LoVo (cell line): ENCODE results near the gene NEURL3.
"Not testable (repeated sequence)": the region's sequence is repeated elsewhere in the genome, so short reads cannot be mapped to it uniquely, and the experiment has no call there.

Source experiments
- DNase-seq: peaks from one replicate; pipeline ENCODE4 v3.0.0-alpha.2; 2016; ENCODE audit warnings: low spot score

NEURL3 gene

GRCh38 chr2:96506907-96507240, 1.7 kb upstream of the NEURL3 start:
- DNase-seq = no peak

GRCh38 chr2:96506016-96506906, 1.1 kb upstream of the NEURL3 start:
- no peak for DNase-seq

GRCh38 chr2:96503637-96504243, 1.4 kb downstream of the NEURL3 start:
- DNase-seq = no peak

- DNase-seq = no peak
These were observed 2.1 kb downstream of the NEURL3 start for GRCh38 chr2:96502891-96503636.

GRCh38 chr2:96501886-96502810, 3.0 kb downstream of the NEURL3 start:
- DNase-seq = no peak

- DNase-seq = no peak
These were observed 3.7 kb downstream of the NEURL3 start for GRCh38 chr2:96501471-96501874.

- no peak for DNase-seq
These were observed 4.6 kb downstream of the NEURL3 start for GRCh38 chr2:96500385-96501066.

GRCh38 chr2:96499061-96499960, 5.8 kb downstream of the NEURL3 start:
- no peak for DNase-seq

- not testable (repeated sequence) for DNase-seq
These were observed 6.5 kb downstream of the NEURL3 start for GRCh38 chr2:96498611-96499010.

- DNase-seq = no peak
These were observed 7.1 kb downstream of the NEURL3 start for GRCh38 chr2:96498021-96498431.

GRCh38 chr2:96495982-96496629, 9.1 kb downstream of the NEURL3 start:
- DNase-seq = no peak

- DNase-seq = no peak
These were observed 11.0 kb downstream of the NEURL3 start for GRCh38 chr2:96494188-96494587.

- DNase-seq = peak; percentile 70
These were observed 12.1 kb downstream of the NEURL3 start for GRCh38 chr2:96493072-96493471.

- no peak for DNase-seq
These were observed 13.2 kb downstream of the NEURL3 start for GRCh38 chr2:96491860-96492497.

GRCh38 chr2:96489663-96490062, 15.5 kb downstream of the NEURL3 start:
- no peak for DNase-seq

- DNase-seq = no peak
These were observed 15.9 kb downstream of the NEURL3 start for GRCh38 chr2:96489261-96489660.

GRCh38 chr2:96486696-96487095, 18.5 kb downstream of the NEURL3 start:
- DNase-seq = no peak

GRCh38 chr2:96485751-96486651, 19.2 kb downstream of the NEURL3 start:
- DNase-seq = peak; percentile 67
